ENCODE data around the gene RIPK4.

DNA sequence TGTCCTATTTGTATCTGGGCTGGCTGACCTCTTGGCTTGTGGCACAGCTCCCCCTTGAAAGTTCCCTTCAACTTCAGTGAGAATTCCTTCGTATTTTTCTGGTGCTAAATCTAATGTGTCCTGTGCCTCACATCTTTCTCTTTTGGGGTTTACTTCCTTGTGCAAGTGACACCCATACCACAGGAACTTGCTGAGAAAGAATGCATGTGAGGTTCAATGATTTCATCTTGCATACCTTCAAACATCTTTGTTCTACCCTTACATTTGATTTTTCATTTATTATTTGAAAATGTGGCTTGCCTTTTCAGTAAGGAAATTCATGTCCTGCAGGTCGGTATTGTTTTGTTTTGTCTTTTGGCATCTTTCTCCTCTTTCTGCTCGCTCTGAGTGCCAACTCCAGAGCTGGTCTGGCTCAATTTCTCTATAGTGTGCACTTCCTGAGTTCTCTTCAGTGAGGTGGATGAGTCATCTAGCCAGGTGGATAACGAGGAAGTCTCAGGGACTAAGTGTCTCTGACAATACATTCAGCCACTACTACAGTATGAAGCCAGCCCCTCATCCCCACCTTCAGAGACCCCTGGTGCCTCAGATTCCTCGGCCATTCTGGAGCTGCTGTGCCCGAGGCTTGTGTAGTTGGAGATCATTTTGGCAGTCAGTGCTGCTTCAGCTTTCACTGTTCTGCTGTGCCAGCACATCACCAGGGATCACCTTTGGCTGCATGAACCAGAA is 59.5 kb downstream of the RIPK4 start:
- TF ChIP-seq EZH2 (IDR thresholded peaks at IDR 0.05; ENCODE audit: borderline replicate concordance, insufficient read depth, low read depth, low read length, poor library complexity, severe bottlenecking), result no peak
- TF ChIP-seq, protein P1, sequence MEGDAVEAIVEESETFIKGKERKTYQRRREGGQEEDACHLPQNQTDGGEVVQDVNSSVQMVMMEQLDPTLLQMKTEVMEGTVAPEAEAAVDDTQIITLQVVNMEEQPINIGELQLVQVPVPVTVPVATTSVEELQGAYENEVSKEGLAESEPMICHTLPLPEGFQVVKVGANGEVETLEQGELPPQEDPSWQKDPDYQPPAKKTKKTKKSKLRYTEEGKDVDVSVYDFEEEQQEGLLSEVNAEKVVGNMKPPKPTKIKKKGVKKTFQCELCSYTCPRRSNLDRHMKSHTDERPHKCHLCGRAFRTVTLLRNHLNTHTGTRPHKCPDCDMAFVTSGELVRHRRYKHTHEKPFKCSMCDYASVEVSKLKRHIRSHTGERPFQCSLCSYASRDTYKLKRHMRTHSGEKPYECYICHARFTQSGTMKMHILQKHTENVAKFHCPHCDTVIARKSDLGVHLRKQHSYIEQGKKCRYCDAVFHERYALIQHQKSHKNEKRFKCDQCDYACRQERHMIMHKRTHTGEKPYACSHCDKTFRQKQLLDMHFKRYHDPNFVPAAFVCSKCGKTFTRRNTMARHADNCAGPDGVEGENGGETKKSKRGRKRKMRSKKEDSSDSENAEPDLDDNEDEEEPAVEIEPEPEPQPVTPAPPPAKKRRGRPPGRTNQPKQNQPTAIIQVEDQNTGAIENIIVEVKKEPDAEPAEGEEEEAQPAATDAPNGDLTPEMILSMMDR (IDR thresholded peaks at IDR 0.05), result no peak

All from B cell (primary cell).